Stimulated activated CD4-positive, alpha-beta T cell treated with anti-CD3 and anti-CD28 coated beads, Interleukin-2, amount 100 ng/mL, for 24 hours (primary cell): ENCODE data around the gene GSTM4.
"Not testable (repeated sequence)": the region's sequence is repeated elsewhere in the genome, so short reads cannot be mapped to it uniquely, and the experiment has no call there.

ENCODE experiments used
- DNase-seq, 2 donors: peaks; one replicate each; pipeline ENCODE4 v3.0.0-alpha.2; 2020

GSTM4 gene

GRCh38 chr1:109639841-109640184, 16.1 kb upstream of the GSTM4 start:
- DNase-seq, result no peak

GRCh38 chr1:109640285-109640865, 15.5 kb upstream of the GSTM4 start:
- peak; percentile 97 for DNase-seq

GRCh38 chr1:109641078-109641740, 14.7 kb upstream of the GSTM4 start:
- DNase-seq, result no peak

- no peak for DNase-seq
These were observed 14.0 kb upstream of the GSTM4 start for GRCh38 chr1:109641861-109642260.

- no peak for DNase-seq
These were observed 13.3 kb upstream of the GSTM4 start for GRCh38 chr1:109642626-109643025.

- peak; percentile 92 to 93 for DNase-seq
These were observed 12.3 kb upstream of the GSTM4 start for GRCh38 chr1:109643385-109644230.

- no peak for DNase-seq
These were observed 11.2 kb upstream of the GSTM4 start for GRCh38 chr1:109644670-109645069.

- DNase-seq, result peak in 1 of 2 donors; percentile 1
These were observed 6.4 kb upstream of the GSTM4 start for GRCh38 chr1:109649491-109649914.

GRCh38 chr1:109650609-109651008, 5.3 kb upstream of the GSTM4 start:
- DNase-seq, result no peak

- DNase-seq, result no peak
These were observed 3.5 kb upstream of the GSTM4 start for GRCh38 chr1:109652402-109652801.

- no peak for DNase-seq
These were observed 2.6 kb upstream of the GSTM4 start for GRCh38 chr1:109653306-109653705.

GRCh38 chr1:109654519-109654918, 1.4 kb upstream of the GSTM4 start:
- DNase-seq, result no peak

- DNase-seq, result no peak
These were observed 1.5 kb downstream of the GSTM4 start for GRCh38 chr1:109657395-109657794.

- DNase-seq, result no peak
These were observed 2.1 kb downstream of the GSTM4 start for GRCh38 chr1:109657970-109658369.

GRCh38 chr1:109658533-109659042, 2.7 kb downstream of the GSTM4 start:
- no peak for DNase-seq

GRCh38 chr1:109659145-109659544, 3.2 kb downstream of the GSTM4 start:
- no peak for DNase-seq

- no peak for DNase-seq
These were observed 4.2 kb downstream of the GSTM4 start for GRCh38 chr1:109659997-109660690.

- DNase-seq, result not testable (repeated sequence)
These were observed 4.8 kb downstream of the GSTM4 start for GRCh38 chr1:109660691-109661026.

GRCh38 chr1:109661391-109661790, 5.5 kb downstream of the GSTM4 start:
- DNase-seq, result no peak

- no peak for DNase-seq
These were observed 8.8 kb downstream of the GSTM4 start for GRCh38 chr1:109664671-109665070.

GRCh38 chr1:109667452-109668122, 11.7 kb downstream of the GSTM4 start, which contains the start of gene GSTM2:
GSTM2 (plus strand) TSS chr1:109668057; CDS start chr1:109668116, 59 bp downstream.
- DNase-seq, result peak; percentile 87 to 90

GRCh38 chr1:109668123-109668775, 12.3 kb downstream of the GSTM4 start:
- no peak for DNase-seq
